GM19438 (cell line): ENCODE data around the gene HDAC5.

ENCODE experiments used
- ATAC-seq: cut with Tn5 transposase; IDR thresholded peaks from one replicate; pipeline ENCODE4 v1.9.1; 2021; ENCODE audit warnings: low read depth; ENCODE audit not compliant: unreplicated experiment

The HDAC5 gene

DNA sequence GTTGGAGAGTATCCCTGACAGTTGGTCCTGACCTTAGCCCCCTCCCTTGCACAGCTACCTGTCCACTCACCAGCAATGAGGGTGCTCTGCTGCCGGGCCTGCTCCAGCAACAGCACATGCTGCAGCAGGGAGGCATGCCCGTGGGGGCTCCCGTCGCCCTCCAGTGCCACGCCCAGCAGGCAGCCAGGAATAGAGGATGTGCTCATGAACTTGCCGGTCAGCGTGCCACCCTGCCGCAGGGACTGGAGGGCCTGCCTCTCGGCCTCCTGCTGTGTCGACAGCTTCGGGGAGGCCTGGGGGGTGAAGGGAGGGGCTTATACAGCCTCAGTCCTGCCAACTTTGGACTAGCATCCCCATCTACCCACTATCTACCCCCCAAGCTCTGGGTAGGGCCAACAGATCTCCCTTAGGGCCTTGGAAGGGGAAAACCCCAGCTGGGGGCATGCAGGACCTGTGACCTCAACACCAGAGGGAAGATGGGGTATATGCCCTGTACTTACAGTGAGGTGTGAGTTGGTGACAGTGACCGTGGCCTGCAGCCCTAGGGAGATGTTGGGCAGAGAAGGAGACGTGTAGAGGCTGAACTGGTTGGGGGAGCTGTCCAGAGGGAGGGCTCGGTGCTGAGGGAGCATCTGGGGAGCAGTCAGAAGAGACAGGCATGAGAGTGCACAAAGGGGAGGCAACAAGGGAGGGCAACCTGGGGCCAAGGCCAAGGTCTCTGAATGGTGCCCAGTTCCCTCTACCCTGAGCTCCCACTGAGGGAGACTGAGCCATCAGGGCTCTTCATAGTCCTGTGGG is 32.0 kb downstream of the HDAC5 start:
- ATAC-seq, result no peak

DNA sequence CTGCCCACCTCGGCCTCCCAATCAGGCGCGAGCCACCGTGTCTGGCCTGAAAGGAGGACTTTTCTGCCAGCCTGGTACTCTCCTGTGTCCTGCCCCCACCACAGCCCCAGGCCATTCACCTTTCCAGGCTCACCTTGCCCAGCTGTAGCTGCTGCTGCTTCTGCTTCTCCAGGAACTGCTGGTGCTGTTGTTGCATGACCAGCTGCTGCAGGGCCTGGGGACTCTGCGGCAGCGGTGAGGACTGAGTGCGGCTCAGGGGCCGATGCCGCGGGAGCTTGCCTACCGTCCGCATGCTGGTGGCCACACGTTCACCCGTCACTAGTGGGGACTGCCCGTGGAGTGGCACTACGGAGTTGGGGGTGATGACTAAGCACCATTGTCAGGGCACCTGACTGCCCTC is 35.2 kb downstream of the HDAC5 start:
- no peak for ATAC-seq

DNA sequence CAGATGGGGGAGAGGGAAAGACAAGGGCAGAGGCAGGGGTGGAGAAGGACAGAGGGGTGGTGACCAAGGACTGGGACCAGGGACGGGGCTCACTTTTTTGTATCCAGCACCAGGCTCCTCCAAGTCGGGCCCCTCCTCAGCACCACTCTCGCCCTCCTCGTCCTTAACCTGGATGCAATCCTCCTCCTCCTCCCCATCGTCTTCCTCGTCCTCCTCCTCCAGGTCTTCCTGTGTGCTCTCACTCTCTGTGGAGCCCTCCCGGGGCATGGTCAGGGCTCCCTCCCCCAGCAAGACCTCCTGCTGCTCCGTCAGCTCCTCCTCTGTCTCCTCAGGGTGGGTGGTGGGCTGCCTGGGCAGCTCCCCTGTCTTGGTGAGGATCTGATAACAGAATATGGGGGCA is 36.1 kb downstream of the HDAC5 start:
- no peak for ATAC-seq

DNA sequence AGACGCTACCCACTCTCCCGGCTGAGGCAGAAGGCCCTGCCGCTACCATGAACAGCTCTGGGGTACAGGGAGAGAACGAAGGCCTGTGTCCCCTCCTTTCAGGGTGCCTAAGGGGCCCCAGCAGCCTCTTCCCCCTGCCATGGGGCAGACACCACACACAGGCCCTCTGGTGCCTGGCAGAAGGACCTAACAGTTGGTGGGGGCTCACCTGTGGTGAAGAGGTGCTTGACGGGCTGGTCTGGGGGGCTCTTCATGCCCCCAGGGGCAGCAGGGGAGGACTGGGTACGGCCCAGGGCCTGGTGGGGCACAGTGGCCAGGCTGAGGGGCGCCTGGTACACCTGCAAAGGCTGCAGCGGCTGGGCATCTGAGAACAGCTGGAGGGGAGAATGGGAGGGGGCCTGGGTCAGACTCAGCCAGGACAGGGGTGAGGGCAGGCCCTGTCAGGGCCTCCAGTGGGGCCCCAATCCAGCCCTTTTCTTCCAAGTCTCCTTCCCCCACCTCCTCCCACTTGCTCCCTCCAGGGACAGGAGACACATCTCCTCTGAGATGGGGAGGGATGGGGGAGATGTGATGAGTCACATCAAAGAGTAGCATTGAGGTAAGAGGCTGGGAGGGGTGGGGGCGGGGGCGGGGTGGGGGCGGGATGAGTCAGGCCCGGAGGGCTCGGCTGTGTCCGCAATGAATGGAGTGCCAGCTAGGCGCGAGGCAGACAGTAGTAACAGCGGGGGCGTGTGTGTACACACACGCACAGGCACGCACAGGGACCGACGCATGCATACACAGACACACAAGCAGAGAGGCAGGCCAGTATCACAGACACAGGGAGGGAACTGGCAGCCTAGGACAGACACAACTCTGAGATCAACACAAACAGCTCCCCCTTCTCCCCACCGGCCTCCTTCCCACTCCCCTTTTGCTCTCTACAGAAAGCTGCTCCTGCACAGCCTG is 36.8 kb downstream of the HDAC5 start:
- no peak for ATAC-seq

DNA sequence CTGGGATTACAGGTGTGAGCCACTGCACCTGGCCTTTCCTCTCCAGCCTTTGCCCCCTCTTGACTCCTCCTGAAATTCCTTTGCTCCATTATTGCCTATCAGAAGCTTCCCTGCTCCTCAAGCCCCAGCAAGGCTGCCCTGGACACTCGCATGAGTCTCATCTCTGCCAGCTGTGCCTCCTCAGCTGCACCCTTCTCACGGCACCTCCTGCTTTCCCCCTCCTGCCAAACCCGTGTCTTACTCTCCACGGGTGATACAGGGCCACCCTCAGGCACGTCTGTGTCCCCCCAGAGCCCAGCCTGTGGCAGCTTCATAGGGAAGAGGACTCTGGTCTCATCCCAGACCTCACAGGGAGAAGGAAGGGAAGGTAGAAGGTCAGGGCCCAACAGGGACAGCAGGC is 37.5 kb downstream of the HDAC5 start:
- ATAC-seq, result no peak

DNA sequence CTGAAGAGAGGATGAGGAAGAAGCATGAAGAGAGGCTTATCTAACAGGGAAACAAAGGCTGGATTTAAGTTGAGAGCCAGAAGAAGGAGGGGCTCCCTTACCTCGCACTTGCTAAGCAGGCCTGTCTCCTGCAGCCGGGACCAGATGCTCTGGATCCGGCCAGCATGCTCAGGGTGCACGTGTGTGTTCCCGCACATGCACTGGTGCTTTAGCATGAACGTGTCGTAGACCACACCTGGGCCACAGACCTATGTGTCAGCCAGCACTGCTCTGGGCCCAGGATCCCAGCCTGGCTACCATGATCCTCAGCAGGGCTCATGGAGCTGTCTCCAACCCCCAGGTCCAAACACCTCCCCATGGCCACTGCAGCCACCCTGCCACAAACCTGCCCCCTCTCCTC is 38.5 kb downstream of the HDAC5 start:
- ATAC-seq, result no peak

DNA sequence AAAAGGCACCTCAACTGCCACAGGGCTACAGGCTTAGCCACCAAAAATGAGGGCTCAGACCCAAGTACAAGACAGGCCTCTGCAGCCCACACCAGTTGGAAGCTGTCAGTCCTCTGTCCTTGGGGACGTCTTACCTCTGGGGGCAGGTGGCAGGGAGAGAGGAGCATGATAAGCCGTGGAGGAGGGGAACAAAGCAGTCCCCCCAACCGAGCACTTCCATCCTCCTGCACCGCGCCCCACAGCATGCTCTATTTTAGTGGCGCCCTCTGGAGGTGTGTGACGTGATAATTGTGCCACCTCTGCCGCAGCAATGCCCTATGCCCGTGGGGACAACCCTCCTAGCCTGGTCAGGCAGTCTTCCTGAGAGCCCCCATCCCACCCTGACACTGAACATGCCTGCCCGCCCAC is 39.3 kb downstream of the HDAC5 start:
- ATAC-seq, result no peak

DNA sequence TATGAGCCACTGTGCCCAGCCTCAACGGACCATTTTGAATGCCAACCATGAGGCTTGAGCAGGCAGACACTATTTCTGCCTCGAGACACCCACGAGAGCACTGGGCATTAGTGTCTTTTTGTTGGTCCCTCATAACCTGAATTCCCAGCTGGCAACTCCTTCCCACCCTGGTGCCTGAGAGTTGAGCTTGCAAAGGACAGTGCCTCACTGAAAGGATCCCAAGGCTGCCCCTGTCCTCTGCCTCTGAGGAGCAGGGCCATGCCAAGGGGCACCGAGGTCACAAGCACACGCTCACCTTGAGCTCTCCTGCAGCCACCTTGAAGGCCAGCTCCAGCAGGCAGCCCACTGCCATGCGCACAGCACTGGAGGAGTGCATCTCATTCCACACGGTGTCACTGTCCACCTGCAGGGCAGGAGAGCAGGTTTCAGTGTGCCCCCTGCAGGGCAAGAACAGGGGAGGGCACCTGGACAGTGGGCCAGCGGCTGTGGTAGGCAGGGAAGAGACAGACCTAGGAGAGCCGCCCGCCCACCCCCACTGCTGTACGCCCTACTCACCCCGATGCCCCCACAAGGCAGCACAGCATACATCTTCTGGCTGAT is 40.1 kb downstream of the HDAC5 start:
- ATAC-seq, result no peak

DNA sequence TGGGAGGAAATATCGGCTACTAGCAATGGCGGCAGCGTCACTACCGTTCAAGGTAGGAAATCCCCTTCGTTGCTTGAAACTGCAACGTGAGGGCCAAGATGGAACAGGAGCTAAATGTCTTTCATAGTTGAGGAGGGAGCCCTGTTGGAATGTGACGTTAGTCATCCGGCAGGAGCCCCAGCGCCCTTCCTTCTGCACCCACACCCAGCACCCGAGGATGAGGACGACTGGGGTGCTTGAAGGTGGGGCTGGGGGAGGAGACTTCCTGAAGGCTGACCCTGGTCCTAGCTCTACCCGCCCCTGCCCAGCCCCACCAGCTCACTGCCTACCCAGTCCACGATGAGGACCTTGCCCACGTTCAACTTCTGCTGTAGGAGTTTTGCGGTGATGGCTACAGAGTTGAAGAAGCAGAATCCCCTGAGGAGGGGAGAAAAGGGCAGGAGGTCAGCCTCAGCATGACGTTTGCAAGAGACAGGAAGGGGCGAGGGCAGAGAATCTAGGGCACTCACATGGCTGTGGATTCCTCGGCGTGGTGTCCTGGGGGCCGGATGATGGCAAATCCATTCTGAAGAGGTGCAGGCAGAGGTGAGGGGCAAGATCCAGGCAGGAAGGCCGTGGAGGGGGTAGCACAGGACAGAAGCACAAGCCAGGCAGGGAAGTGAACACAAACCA is 41.0 kb downstream of the HDAC5 start:
- ATAC-seq, result no peak

DNA sequence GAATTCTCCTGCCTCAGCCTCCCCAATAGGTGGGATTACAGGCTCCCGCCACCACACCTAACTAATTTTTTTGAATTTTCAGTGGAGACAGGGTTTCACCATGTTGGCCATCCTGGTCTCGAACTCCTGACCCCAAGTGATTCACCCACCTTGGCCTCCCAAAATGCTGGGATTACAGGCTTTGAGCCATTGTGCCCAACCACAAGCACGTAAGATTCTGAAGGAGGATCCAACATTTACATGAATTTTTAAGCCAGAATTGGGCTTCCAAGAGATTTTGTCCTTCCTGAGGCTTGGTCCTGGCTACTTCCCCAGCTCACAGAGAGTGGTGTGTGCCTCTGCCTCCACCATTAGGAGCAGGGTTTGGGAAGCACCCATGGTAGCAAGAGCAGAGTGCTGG is 41.8 kb downstream of the HDAC5 start:
- no peak for ATAC-seq

DNA sequence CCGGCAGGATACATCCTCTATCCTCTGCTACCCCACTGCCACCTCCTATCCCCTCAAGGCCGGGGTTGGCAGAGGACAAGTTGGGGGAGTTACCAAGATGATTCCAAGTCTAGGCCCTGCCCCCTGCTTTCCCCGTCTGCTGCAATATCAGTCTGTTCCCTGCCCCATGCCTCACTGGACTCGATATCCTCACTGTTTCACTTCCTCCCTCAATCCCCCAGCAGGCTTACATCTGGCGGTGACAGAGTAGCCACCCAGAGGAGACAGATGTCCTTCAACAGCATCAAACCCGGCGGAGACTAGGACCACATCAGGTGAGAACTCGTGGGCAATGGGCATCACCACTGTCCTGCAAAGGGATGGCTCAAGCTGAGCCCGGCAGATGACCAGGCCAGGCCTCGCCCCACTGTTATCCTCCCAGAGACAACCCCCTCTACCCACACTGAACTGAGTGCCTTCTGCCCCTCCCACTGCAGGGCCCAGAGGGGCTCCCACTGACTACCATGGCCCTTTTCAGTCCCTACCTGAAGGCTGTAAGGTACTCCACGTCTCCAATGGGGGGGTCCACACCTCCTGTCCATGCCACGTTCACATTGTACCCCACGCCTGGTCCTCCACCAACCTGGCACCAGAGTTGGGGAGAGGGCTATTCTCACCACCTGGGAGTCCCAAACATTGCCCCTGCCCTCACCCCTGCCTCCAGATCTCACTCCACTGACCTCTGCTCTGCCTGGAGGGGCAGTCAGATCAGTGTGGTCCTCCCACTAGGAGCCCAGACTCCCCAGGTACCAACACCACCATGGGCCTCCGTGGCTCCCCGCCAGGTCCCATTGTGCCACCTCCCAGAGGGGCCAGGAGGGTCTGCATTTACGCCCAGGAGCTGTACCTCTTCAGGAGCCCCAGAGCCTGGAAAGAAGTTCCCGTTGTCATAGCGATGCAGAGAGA is 43.3 kb downstream of the HDAC5 start:
- ATAC-seq, result no peak

DNA sequence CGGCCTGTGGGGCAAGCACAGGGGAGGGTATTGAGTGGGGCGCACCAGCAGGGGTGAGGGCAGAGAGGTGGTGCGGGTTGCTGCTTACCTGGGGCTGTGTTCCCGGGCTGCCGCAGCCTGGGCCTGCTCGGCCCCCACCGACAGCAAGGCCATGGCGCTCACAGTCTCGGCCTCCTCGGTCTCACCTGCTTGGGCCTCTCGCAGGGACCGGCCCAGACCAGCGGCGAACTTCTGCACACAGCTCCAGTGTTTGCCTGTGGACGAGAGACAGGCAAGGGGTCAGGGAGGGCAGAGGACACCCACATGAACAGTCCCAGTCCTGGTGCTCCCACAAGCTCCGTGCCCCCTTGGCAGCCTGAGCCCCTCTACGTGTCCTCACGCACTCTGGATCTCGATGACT is 45.0 kb downstream of the HDAC5 start:
- no peak for ATAC-seq

DNA sequence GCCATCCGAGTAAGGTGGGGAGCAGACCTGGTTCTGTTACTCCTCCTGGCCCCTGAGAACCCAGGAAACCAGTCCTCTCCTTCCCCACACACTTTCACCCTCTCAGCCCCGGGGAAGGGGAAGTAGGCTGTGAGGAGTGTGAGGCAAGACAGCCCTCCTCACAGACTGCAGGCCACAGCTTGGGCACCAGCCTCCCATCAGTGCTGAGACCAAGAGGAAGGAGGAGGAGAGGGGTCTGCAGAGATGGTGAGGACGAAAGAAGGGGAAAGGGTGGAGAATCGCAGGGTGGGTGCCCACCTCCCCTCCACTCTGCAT is 45.9 kb downstream of the HDAC5 start:
- ATAC-seq, result no peak

DNA sequence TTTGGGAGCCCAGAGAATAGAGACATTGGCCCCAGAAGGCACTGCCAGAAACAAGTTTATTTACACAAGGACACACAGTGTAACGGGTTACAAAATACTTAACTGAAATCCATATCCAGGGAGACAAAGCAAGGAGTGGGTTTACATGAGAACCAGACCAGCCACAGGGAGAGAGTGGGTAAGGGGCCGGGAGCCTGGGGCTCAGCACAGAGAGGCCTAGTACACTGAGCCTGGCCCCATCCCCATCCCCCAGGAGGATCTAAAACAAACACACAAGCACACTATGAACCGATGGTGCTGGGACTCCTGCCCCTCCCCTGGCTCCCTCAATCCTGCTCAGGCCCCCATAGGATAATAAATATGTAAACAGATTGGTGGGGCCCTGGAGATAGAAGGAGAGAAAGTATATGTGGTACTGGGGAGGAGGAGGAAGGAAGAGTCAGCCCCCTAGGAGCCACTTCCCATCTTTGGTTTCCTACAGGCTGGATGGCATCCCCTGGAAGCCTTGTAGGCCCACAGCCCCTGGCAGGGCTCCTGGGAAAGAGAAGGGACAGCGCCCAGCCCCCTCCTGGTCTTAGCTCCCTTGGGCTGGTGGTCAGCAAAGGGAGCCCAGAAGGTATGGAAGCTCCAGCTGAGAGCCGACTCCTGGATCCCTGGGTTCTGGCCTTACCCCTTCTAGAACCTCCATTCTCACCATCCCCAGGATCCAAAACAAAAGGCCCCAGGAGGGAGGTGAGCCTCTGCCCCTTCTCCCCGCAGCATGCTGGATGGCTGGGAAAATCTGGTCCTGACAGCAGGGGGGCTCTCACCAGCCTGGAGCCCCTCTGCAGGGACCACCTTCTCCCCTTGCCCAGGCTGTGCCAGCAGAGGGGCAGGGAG is 46.5 kb downstream of the HDAC5 start:
- ATAC-seq, result no peak

DNA sequence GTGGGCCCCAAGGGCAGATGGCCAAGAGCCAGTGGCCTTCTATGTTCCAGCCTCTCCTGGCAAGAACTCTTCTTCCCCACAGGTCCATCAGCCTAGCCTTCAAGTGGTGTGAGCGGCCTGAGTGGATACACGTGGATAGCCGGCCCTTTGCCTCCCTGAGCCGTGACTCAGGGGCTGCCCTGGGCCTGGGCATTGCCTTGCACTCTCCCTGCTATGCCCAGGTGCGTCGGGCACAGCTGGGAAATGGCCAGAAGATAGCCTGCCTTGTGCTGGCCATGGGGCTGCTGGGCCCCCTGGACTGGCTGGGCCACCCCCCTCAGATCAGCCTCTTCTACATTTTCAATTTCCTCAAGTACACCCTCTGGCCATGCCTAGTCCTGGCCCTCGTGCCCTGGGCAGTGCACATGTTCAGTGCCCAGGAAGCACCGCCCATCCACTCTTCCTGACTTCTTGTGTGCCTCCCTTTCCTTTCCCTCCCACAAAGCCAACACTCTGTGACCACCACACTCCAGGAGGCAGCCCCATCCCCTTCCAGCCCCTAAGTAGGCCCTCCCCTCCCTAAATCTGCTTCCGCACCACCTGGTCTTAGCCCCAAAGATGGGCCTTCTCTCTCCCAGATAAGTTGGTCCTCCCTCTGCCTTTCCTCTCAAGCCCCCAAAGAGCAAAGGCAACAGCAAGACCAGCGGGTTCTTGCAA is 47.7 kb downstream of the HDAC5 start:
- ATAC-seq, result no peak

DNA sequence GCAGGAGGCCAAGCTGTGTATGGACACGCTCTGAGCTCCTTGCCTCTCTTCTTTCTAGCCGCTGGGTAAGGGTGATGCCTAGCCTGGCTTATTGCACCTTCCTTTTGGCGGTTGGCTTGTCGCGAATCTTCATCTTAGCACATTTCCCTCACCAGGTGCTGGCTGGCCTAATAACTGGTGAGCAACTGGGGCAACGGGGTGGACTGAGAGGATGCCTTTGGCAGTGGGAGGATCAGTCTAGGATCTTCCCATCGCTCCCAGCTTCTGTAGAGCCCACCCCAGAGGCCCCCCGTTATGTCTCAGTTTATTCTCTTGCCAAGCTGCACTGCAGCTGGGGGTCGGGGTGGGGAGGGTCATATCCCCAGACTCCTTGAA is 48.5 kb downstream of the HDAC5 start:
- ATAC-seq, result no peak

DNA sequence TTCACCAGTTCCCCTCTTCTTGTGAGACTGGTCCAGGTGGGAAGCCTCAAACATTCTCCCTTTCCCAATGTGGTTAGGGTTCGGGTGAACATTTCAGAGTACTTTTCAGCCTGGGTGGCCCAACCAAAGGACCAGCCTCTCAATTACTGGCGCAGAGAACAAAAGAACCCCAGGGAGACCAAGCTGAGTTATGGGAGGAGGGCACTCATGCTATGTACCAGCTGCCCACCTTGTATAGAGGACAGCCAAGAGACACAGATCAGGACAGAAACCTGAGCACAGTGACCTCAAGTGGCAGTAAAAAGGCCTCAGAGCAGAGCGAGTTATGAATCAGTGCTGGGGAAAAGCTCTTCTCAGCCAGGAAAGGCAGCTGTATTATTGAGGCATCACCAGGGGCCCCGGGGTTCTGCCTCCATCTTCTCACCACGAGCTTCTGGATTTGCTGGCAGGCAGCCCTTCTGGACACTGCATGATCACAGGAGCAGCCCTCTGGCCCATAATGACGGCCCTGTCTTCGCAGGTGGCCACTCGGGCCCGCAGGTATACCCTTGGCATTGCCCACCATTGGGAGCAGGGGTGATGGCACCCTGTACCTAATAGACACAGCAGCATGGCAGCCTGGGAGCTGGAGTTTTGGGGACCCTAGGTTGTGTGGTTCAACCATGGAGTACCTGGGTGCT is 49.1 kb downstream of the HDAC5 start:
- ATAC-seq, result no peak

DNA sequence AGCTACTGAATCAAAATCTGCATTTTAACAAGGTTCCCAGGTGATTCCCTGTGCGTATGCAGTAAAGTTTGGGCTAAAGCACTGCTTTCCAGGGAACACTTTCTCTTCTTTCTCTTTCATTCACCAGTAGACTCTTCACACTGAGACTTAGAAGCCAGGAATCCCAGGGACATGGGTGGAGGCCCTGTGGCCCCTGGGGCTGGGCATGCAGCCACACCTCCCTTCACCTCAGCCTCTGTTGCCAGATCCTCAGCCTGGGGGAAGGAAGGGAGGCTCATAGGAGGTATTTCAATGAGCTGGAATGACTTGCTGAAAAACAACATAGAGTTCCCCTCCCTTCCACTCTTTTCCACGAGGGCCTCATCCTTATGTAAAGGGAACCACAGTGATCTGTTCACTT is 51.7 kb downstream of the HDAC5 start:
- no peak for ATAC-seq
